ENCODE results near the gene ABLIM2. TPM values are rescaled to one million over a fixed set of nuclear protein-coding genes. Genes with fewer than 3 reads are reported as not detected.

Gene ABLIM2
- polyA plus RNA-seq, 2 donors = 12.4 to 14.4 TPM

DNA sequence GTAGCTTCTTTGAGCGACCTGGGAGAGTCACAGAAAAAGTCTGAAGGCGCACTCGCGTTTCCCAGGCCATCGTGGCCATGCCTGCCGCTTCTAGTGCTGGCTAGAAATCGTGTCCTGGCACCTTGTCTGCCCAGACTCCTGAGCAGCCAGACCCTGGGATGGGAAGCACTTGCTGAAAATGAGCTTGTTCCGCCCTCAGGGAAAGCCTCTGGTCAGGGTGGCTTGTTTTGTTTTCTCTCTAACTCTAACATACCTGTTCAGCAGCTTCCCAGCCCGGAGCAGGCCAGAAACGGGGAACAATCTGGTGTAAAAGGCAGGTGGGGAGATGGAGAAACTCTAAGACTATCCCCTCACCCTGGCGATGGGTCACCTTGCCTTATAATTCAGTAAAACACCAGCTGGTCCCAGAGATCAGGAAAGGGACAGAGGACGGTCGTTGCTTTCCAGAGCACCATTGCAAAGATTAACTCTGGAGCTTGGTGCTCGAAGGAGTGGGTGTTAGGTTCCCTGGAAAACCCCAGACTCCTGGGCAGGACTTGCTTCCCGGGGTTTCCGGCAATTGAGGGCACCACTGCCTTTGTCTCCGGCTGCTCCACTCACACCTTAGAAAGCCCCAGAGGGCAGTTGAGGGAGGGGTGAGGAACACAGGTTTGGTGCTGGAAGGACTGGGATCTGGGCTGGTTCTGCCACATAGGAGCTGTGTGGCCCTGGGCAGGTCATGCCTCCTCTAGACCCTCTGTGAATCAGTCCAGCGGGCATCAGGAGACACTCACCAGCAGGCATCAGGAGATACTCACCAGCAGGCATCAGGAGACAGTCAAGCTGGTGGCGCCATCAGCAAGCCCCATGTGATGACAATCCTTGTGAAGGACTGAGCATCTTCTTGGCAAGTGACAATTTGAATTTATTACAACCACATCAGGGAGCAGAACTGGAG, 36.0 kb upstream of the ABLIM2 start:
- no peaks in the 10 kb centered on the region for H3K9me3 ChIP-seq (ENCODE audit: control insufficient read depth in 2 of 2, insufficient read depth in 1 of 2, low read depth in 1 of 2, low read length in 1 of 2)
- peaks cover 14 to 33% of the 10 kb centered on the region in 2 donors for H3K4me1 ChIP-seq (ENCODE audit: control insufficient read depth in 2 of 2, insufficient read depth in 2 of 2, low read length in 1 of 2)
- H3K4me3 ChIP-seq (ENCODE audit: low read depth in 1 of 2, low read length in 2 of 2) = no peak overlapping the region
- H3K36me3 ChIP-seq (ENCODE audit: control insufficient read depth in 2 of 2, insufficient read depth in 2 of 2, low read length in 1 of 2) = no peaks in the 10 kb centered on the region
- H3K27ac ChIP-seq (ENCODE audit: low read depth in 2 of 2, low read length in 1 of 2) = peak overlapping the region; percentile 37 to 70
- WGBS, 2 donors = 52 to 65% methylated on average over 19 of the region's 19 CpGs
- no peaks in the 10 kb centered on the region for H3K27me3 ChIP-seq (ENCODE audit: control insufficient read depth in 1 of 2, insufficient read depth in 2 of 2, low read length in 2 of 2)

DNA sequence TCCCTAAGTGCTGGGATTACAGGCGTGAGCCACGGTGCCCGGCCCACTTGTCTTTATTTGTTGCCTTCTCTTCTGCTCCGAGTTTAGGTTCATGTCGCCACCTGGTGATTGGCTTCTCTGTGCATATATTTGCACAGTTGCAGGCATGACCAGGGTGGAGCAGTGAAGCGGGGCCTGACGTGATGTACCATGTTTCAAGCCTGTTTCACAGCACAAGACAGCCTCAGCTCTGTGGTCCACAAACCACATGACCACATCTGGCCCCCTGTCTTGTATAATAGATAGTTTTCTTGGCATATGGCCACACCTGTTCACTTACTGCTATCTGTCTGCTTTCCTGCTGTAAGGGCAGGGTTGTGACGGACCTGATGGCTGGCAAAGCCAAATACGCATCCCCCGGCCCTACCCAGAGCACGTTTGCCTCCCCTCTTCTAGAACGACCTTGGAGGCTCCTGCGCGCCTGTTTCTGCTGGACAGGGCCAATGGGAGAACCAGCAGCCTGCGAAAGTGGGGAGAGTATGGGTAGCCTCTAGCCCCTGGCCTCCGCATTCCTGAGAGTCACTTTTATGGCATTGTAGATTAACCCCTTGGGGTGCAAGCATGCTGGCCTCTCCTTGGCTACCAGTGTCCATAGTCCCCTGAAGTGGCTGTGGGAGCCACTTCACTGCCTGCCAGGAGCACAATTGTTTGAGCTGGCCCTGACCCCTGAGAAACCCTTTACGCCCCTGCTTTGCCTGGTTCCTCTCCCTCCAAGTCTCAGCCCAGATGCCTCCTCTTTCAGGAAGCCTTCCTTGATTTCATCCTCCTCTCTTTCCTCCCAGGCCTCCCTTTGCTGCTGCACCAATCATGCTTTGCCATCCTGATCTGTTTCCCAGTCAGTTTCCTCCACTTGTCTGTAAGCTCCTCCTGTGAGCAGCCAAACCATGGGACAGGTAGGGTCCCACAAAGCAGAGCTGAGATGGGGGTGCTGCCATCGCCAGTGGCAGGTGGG, 34.4 kb upstream of the ABLIM2 start:
- Histone ChIP-seq H3K4me3 (ENCODE audit: low read depth in 1 of 2, low read length in 2 of 2) (no peak overlapping the region), H3K36me3 (ENCODE audit: control insufficient read depth in 2 of 2, insufficient read depth in 2 of 2, low read length in 1 of 2) (no peaks in the 10 kb centered on the region), H3K4me1 (ENCODE audit: control insufficient read depth in 2 of 2, insufficient read depth in 2 of 2, low read length in 1 of 2) (peaks cover 15 to 39% of the 10 kb centered on the region in 2 donors), H3K27me3 (ENCODE audit: control insufficient read depth in 1 of 2, insufficient read depth in 2 of 2, low read length in 2 of 2) (no peaks in the 10 kb centered on the region), H3K9me3 (ENCODE audit: control insufficient read depth in 2 of 2, insufficient read depth in 1 of 2, low read depth in 1 of 2, low read length in 1 of 2) (no peaks in the 10 kb centered on the region), H3K27ac (ENCODE audit: low read depth in 2 of 2, low read length in 1 of 2) (peak overlapping the region in 1 of 2 donors; percentile 70)
- 51 to 54% methylated on average over 18 of the region's 18 CpGs for WGBS, 2 donors

DNA sequence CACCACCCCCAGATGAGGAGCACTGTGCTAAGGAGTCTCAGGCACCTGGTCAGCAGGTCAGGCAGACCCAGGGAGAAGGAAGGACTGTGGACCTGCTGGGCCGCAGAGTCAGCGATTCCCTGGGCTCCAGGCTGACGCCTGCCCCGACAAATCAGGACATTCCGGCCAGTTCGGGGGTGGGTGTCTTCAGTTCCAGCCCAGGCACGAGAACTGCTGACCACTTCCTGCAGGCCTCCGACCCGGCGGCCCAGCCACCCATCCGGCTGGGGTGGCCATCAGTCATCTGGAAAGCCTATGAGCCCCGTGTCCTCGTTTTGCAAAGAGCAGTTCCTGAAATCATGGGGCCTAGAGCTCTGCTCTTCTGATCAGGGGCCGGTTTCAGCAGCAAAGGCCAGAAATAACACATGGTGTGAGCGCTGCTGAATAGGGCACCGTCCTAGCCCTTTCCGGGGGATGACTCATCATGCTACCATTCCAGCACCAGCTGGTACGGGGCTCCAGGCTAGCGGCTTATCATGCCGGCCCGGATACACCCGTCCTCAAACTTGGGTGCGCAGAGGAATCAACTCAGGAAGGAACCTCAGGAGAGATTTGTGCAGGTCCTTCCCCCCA, 32.6 kb upstream of the ABLIM2 start:
- Histone ChIP-seq H3K36me3 (ENCODE audit: control insufficient read depth in 2 of 2, insufficient read depth in 2 of 2, low read length in 1 of 2) (no peaks in the 10 kb centered on the region), H3K27me3 (ENCODE audit: control insufficient read depth in 1 of 2, insufficient read depth in 2 of 2, low read length in 2 of 2) (no peaks in the 10 kb centered on the region), H3K4me3 (ENCODE audit: low read depth in 1 of 2, low read length in 2 of 2) (no peak overlapping the region), H3K4me1 (ENCODE audit: control insufficient read depth in 2 of 2, insufficient read depth in 2 of 2, low read length in 1 of 2) (peaks cover 9 to 35% of the 10 kb centered on the region in 2 donors), H3K9me3 (ENCODE audit: control insufficient read depth in 2 of 2, insufficient read depth in 1 of 2, low read depth in 1 of 2, low read length in 1 of 2) (no peaks in the 10 kb centered on the region), H3K27ac (ENCODE audit: low read depth in 2 of 2, low read length in 1 of 2) (peak overlapping the region; percentile 75 to 93)
- 46 to 47% methylated on average over 21 to 23 of the region's 23 CpGs for WGBS, 2 donors

DNA sequence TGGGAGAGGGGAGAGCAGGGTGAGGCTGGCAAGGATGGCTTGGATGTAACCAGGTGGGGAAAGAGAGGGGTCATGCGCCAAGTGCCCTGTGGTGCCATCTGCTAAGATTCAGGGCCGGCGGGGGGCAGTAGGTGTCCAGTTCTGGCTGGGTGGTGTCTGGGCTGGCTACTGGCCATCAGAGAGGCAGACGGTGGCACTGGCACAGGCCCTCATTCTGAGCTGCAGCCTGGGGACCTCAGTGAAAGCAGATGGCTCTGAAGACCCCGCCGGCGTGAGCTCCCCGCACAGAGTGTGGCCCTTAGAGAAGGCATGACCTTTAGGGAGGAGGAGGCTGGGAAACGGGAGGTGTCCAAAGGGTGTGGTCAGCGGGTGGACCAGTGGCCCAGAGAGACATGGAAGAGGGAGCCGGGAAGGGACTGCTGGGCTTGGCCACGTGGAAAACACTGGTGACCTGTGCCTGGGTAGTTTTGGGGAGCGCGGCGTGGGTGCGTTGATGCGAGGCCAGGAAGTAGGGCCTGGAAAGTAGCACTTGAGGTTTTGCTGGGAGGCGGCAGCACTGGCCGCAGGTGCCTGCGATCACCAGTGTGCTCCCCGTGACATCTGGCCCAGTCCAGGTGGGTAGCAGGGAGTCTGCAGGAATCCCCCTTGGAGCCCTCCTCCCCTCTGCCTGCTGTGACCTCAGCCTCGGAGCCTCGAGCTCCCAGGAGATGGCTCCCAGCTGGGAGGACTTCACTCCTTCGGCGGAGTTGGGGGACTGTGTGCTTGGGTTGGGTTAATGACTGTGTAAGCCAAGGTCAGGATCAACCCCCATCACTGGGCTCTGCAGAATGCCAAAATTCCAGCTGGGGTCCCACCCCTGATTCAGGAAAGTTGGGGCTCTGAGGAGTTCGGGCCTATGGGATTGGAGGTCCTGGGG, 31.2 kb upstream of the ABLIM2 start:
- H3K27ac ChIP-seq (ENCODE audit: low read depth in 2 of 2, low read length in 1 of 2) = peak overlapping the region; percentile 91 to 93
- H3K27me3 ChIP-seq (ENCODE audit: control insufficient read depth in 1 of 2, insufficient read depth in 2 of 2, low read length in 2 of 2) = no peaks in the 10 kb centered on the region
- no peaks in the 10 kb centered on the region for H3K36me3 ChIP-seq (ENCODE audit: control insufficient read depth in 2 of 2, insufficient read depth in 2 of 2, low read length in 1 of 2)
- no peaks in the 10 kb centered on the region for H3K9me3 ChIP-seq (ENCODE audit: control insufficient read depth in 2 of 2, insufficient read depth in 1 of 2, low read depth in 1 of 2, low read length in 1 of 2)
- 85 to 86% methylated on average over 26 of the region's 26 CpGs for WGBS, 2 donors
- H3K4me3 ChIP-seq (ENCODE audit: low read depth in 1 of 2, low read length in 2 of 2) = no peak overlapping the region
- peaks cover 12 to 33% of the 10 kb centered on the region in 2 donors for H3K4me1 ChIP-seq (ENCODE audit: control insufficient read depth in 2 of 2, insufficient read depth in 2 of 2, low read length in 1 of 2)

DNA sequence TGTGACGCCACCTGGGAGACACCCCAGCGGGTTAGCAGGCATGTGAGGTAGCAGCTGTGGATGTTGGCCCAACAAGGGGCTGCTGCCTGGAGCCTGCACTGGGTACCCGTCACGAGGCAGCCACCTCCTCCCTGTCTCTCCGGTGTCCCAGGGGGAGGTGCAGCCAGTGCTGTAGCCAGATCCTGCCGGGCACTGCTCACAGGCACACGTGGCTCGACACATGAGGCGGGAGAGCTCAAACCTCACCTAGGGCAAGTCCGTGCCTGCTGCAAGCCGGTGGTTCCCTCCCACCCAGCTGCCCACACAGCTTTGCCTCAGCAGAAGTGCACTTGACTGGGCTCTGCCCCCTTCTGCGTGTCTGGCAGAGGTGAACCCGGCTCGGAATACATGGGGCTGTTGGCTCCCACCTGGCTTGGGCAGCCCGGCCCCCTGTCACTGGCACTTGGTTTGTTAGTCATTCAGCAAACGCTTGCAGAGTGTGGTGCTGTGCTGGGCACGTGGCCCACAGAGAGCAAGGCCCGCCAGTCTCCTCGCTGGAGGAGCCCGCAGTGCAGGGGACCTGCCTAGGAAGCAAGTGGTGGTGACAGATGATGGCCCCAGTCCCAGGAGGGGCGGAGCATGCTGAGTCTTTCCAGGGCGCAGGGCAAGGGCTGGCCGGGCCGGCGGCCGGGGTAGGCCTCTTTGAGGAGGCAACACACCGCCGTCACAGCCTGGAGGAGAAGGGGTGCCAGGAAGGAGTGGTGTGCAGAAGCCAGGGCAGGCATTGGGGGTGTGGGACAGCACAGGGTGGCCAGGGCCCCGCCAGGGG, 30.3 kb upstream of the ABLIM2 start:
- Histone ChIP-seq H3K27ac (ENCODE audit: low read depth in 2 of 2, low read length in 1 of 2) (peak overlapping the region; percentile 91 to 93), H3K27me3 (ENCODE audit: control insufficient read depth in 1 of 2, insufficient read depth in 2 of 2, low read length in 2 of 2) (no peaks in the 10 kb centered on the region), H3K4me3 (ENCODE audit: low read depth in 1 of 2, low read length in 2 of 2) (no peak overlapping the region), H3K36me3 (ENCODE audit: control insufficient read depth in 2 of 2, insufficient read depth in 2 of 2, low read length in 1 of 2) (no peaks in the 10 kb centered on the region), H3K9me3 (ENCODE audit: control insufficient read depth in 2 of 2, insufficient read depth in 1 of 2, low read depth in 1 of 2, low read length in 1 of 2) (no peaks in the 10 kb centered on the region), H3K4me1 (ENCODE audit: control insufficient read depth in 2 of 2, insufficient read depth in 2 of 2, low read length in 1 of 2) (peaks cover 15 to 31% of the 10 kb centered on the region in 2 donors)
- 41 to 42% methylated on average over 29 of the region's 29 CpGs for WGBS, 2 donors

DNA sequence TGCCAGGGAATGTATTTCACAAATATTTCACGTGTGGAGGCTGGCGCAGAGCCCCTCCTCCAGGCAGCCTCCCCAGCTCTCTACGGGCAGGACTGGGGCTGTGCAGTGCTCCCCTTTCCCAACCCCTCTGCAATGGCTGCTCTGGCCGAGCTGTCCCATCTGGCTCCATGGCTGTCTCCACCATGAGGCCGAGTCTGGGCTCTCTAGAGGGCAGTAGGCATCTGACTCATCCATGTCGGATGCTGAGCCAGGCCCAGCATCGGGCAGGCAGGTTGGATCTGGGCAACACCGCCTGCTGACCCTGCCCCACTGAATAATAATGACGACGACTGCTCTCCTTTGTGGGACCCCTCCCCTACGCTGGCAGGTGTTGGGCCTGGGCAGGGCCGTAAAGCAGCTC, 29.5 kb upstream of the ABLIM2 start:
- Histone ChIP-seq H3K36me3 (ENCODE audit: control insufficient read depth in 2 of 2, insufficient read depth in 2 of 2, low read length in 1 of 2) (no peaks in the 10 kb centered on the region), H3K4me1 (ENCODE audit: control insufficient read depth in 2 of 2, insufficient read depth in 2 of 2, low read length in 1 of 2) (peaks cover 15 to 36% of the 10 kb centered on the region in 2 donors), H3K27ac (ENCODE audit: low read depth in 2 of 2, low read length in 1 of 2) (peak overlapping the region; percentile 91 to 93), H3K27me3 (ENCODE audit: control insufficient read depth in 1 of 2, insufficient read depth in 2 of 2, low read length in 2 of 2) (no peaks in the 10 kb centered on the region), H3K4me3 (ENCODE audit: low read depth in 1 of 2, low read length in 2 of 2) (no peak overlapping the region), H3K9me3 (ENCODE audit: control insufficient read depth in 2 of 2, insufficient read depth in 1 of 2, low read depth in 1 of 2, low read length in 1 of 2) (no peaks in the 10 kb centered on the region)
- 63 to 69% methylated on average over 12 of the region's 12 CpGs for WGBS, 2 donors

DNA sequence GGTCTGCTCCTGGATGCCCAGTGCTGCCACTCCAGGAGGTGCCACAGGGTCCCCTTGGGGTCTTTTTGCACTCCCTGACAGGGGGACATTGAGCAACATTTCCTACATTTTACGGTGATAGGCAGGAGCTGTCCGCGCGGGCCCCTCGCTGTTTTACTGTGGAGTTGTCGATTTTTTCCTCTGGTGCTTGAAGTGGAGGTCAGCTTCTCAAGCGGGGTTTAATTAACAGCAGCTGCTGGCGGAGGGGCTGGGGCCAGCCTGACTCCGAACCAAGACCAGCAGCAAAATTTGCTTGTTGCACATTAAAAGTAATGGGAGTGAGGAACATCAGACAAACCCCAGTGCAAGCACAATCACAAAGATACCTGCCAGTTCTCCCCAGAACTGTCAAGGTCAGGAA, 27.3 kb upstream of the ABLIM2 start:
- 79 to 80% methylated on average over 9 of the region's 9 CpGs for WGBS, 2 donors
- H3K27ac ChIP-seq (ENCODE audit: low read depth in 2 of 2, low read length in 1 of 2) = no peak overlapping the region
- peaks cover 23 to 47% of the 10 kb centered on the region in 2 donors for H3K4me1 ChIP-seq (ENCODE audit: control insufficient read depth in 2 of 2, insufficient read depth in 2 of 2, low read length in 1 of 2)
- no peaks in the 10 kb centered on the region for H3K27me3 ChIP-seq (ENCODE audit: control insufficient read depth in 1 of 2, insufficient read depth in 2 of 2, low read length in 2 of 2)
- H3K9me3 ChIP-seq (ENCODE audit: control insufficient read depth in 2 of 2, insufficient read depth in 1 of 2, low read depth in 1 of 2, low read length in 1 of 2) = no peaks in the 10 kb centered on the region
- no peaks in the 10 kb centered on the region for H3K36me3 ChIP-seq (ENCODE audit: control insufficient read depth in 2 of 2, insufficient read depth in 2 of 2, low read length in 1 of 2)
- no peak overlapping the region for H3K4me3 ChIP-seq (ENCODE audit: low read depth in 1 of 2, low read length in 2 of 2)

DNA sequence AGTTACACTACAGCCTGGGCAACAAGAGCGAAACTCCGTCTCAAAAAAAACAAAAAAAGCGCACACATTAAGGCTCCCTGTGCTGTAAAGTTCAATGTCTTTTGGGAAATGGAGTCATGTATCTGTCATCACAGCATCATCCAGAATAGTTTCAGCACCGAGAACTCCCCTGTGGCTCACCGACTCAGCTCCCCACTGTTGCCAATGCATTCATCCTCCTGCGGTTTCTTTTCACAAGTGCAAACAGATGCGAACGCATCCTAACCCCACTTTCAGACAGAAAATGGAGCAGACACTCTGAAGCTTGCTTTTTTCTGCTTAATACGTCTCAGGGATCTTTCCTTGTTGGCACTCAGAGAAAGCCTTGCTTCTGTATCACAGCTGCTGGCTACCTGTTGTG, 26.7 kb upstream of the ABLIM2 start:
- H3K27me3 ChIP-seq (ENCODE audit: control insufficient read depth in 1 of 2, insufficient read depth in 2 of 2, low read length in 2 of 2) = no peaks in the 10 kb centered on the region
- no peaks in the 10 kb centered on the region for H3K36me3 ChIP-seq (ENCODE audit: control insufficient read depth in 2 of 2, insufficient read depth in 2 of 2, low read length in 1 of 2)
- peaks cover 23 to 52% of the 10 kb centered on the region in 2 donors for H3K4me1 ChIP-seq (ENCODE audit: control insufficient read depth in 2 of 2, insufficient read depth in 2 of 2, low read length in 1 of 2)
- H3K9me3 ChIP-seq (ENCODE audit: control insufficient read depth in 2 of 2, insufficient read depth in 1 of 2, low read depth in 1 of 2, low read length in 1 of 2) = no peaks in the 10 kb centered on the region
- no peak overlapping the region for H3K4me3 ChIP-seq (ENCODE audit: low read depth in 1 of 2, low read length in 2 of 2)
- H3K27ac ChIP-seq (ENCODE audit: low read depth in 2 of 2, low read length in 1 of 2) = peak overlapping the region in 1 of 2 donors; percentile 54
- 72 to 80% methylated on average over 9 of the region's 9 CpGs for WGBS, 2 donors

Measured in esophagus (tissue), 2 donors.